Activated CD4-positive, alpha-beta T cell treated with anti-CD3 and anti-CD28 coated beads, Interleukin-2, amount 50 U/mL, for 16 hours (primary cell): ENCODE data around the gene DOCK9.

Source experiments
- DNase-seq: peaks from one replicate; pipeline ENCODE4 v3.0.0-alpha.2; 2020

Gene DOCK9

GRCh38 chr13:98997738-98998641, 20.1 kb upstream of the DOCK9 start:
- DNase-seq = no peak

- no peak for DNase-seq
Measured at GRCh38 chr13:98997011-98997730, 19.3 kb upstream of the DOCK9 start.

GRCh38 chr13:98996046-98996445, 18.2 kb upstream of the DOCK9 start:
- no peak for DNase-seq

DNA sequence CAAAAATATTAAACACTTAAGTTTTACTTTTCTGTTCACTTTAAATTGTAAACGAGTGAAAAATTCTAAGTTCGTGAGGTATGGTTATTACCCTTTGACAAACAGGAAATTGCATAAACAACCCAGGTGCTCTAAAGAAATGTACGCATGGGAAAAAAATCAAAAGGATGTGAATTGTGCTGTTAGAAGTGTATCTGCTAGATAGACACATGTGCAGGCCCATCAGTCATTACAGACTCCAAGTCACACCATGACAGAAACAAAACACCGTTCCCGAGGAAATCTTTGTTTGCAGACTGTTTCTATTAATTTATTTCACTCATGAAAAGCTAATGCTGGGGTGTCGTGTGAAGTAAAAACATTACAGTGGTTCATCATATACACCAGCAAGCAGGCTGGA, 17.0 kb upstream of the DOCK9 start:
- DNase-seq = peak; percentile 12

DNA sequence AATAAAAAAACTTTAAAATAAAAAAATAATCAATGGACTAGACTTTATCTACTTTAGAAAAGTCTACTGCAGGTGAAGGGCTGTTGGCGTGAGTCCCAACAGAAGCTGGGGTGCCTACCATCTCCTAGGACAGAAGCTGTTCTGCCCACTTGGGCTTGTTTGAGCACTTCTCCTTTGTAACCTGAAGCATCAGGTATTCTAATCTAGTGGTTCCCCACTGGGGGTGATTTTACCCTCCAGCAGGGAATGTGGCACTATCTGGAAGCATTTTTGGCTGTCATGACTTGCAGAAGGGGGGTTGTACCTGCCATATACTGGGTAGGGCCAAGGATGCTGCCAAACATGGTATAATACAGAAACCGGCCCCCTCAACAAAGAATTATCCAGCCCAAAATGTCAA, 16.2 kb upstream of the DOCK9 start:
- no peak for DNase-seq

DNA sequence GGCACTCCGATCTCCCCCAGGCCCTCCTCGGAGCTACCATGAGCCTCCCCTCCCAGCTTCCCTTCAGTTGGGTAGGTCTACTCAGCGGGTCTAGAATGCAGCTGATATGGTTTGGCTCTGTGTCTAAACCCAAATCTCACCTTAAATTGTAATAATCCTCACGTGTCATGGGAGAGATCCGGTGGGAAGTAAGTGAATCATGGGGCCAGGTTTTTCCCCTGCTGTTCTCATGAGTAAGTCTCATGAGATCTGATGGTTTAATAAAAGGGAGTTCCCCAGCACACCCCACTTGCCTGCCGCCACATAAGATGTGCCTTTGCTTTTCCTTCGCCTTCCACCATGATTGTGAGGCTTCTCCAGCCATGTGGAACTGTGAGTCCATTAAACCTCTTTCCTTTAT, 14.5 kb upstream of the DOCK9 start:
- DNase-seq = no peak

- DNase-seq = no peak
Measured at GRCh38 chr13:98990701-98991100, 12.8 kb upstream of the DOCK9 start.

GRCh38 chr13:98989469-98990235, 11.8 kb upstream of the DOCK9 start:
- DNase-seq = peak; percentile 28

- no peak for DNase-seq
Measured at GRCh38 chr13:98988780-98989179, 10.9 kb upstream of the DOCK9 start.

DNA sequence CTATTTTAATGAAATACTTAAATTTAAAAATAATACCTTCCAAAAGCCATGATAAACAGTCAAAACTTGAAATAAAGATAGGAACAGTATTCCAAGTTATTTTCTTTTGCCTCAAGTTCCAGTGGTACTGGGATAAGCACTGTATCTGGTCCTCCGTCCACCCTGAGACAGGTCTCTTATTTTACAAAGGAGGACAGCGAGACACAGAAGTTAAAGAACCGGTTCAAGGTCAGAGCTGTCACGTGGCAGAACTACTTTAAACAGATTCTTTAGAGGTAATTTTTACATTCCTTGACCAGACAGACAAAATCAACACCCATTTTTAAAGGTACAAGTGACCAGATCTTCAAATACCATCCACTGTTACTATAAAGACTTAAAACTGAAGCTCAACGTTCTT, 10.4 kb upstream of the DOCK9 start:
- DNase-seq = no peak

DNA sequence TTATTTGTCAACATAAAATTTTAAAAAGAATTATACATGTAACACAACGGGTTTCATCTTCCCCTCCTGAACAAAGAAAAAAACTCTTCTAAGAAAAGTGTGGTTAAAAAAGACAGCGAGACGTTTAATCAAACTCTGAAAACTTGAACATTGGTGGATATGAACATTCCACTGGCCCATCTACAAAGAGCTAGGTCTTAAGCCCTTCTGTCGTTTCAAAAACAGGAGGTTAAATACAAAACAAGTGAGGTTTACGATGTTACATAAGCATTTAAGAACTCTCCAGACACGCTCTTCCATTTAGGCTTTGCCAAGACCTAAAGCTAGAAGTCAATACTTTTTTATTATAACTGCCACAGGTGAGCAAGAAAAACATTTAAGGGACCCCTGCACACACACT, 9.4 kb upstream of the DOCK9 start:
- DNase-seq = no peak

GRCh38 chr13:98986226-98986846, 8.5 kb upstream of the DOCK9 start:
- DNase-seq = no peak

DNA sequence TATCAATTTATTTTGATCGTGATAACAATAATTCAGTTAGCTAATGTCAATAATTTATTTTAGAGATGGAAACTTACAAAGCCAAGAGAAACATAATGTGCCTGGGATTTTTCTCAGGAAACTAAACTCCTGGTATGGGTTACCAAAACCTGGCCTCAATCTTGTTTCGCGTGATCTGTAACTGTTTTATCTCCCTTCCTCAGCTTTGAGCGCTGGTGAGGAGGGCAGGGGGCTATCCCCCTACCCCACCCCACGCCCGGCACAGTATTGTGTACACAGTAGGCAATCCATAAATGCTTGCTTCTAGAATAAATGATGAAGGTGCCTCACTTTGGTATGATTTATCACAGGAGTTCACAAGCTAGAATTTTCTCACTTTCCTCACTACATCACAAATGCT, 7.7 kb upstream of the DOCK9 start:
- no peak for DNase-seq

GRCh38 chr13:98984983-98985382, 7.1 kb upstream of the DOCK9 start:
- DNase-seq = no peak

GRCh38 chr13:98984118-98984517, 6.3 kb upstream of the DOCK9 start:
- DNase-seq = no peak

- no peak for DNase-seq
Measured at GRCh38 chr13:98983182-98983581, 5.3 kb upstream of the DOCK9 start.

GRCh38 chr13:98981369-98982080, 3.7 kb upstream of the DOCK9 start:
- DNase-seq = no peak

DNA sequence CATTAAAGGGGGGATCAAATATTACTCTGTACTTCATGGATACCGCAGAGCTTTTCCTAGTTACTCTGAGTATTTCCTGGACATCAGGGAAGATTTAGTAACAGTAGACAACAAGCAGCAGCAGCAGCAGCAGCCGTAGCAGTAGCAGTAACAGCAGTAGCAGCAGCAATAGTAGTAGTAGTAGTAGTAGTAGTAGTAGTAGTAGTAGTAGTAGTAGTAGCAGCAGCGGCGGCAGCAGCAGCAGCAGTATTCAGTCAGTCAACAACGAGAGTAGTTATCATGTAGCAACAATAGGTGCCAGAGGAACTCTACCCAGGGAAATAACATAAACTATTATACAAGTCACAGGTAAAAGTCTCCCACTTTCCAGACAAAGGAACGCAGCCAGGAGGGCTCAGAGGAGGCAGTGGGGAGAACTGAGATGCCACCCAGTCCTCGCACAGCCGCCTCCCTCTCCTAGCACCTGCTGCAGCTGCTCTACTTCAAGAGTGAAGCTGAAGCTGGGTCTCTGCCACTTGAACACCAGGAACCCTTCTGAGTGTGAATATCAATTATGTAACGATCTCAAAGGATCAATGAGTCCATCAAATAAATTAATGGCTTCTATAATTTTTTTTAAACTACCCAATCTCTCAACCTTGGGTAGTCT, 1.3 kb upstream of the DOCK9 start:
- DNase-seq = no peak

- no peak for DNase-seq
Measured at GRCh38 chr13:98978280-98978679, 416 bp upstream of the DOCK9 start.

GRCh38 chr13:98976941-98977340, 923 bp downstream of the DOCK9 start:
- no peak for DNase-seq

- DNase-seq = no peak
Measured at GRCh38 chr13:98976338-98976737, 1.5 kb downstream of the DOCK9 start.

GRCh38 chr13:98975822-98976261, 2.0 kb downstream of the DOCK9 start:
- no peak for DNase-seq
